K562 (cell line): ENCODE results near the gene ZNF609. TPM values are rescaled to one million over a fixed set of nuclear protein-coding genes. Genes with fewer than 3 reads are reported as not detected.

ENCODE experiments used
- ARID1B ChIP-seq: fragments of 450-650 bp; IDR thresholded peaks from 2 replicates; pipeline ENCODE4 v1.6.1; 2016; ENCODE audit warnings: antibody characterized with exemption, mild to moderate bottlenecking, inconsistent platforms
- CC2D1A ChIP-seq: fragments of 450-650 bp; IDR thresholded peaks from 2 replicates; pipeline ENCODE4 v1.6.1; 2017; ENCODE audit warnings: mild to moderate bottlenecking
- CHD1 ChIP-seq: fragments of 200-600 bp; sonication (generic); IDR thresholded peaks from one replicate; pipeline ENCODE4 v1.6.1; 2012; ENCODE audit warnings: mild to moderate bottlenecking, moderate library complexity, low read length, inconsistent platforms
- CTCF ChIP-seq, 3 experiments: IDR thresholded peaks in 2 of 3; conservative IDR thresholded peaks in 1 of 3; 2 replicates each; pipeline ENCODE4 v1.5.1; 2011 to 2012; ENCODE audit warnings: low read length in 3 of 3, mild to moderate bottlenecking in 3 of 3, control low read depth in 2 of 3, improper control_type of control experiment in 1 of 3, inconsistent platforms in 1 of 3, low read depth in 1 of 3, mixed read lengths in 1 of 3, moderate library complexity in 1 of 3; ENCODE audit not compliant: insufficient read depth in 2 of 3
- ELF1 ChIP-seq: fragments of 200-800 bp; sonication (Bioruptor generic); IDR thresholded peaks from 2 replicates; pipeline ENCODE4 v1.6.1; 2016; ENCODE audit warnings: missing genetic modification characterization, missing compliant biosample characterization
- ESRRA ChIP-seq: fragments of 450-650 bp; IDR thresholded peaks from 2 replicates; pipeline ENCODE4 v1.6.1; 2014; ENCODE audit warnings: low read depth, mild to moderate bottlenecking, moderate library complexity, borderline replicate concordance
- HMBOX1 ChIP-seq: sonication (generic); IDR thresholded peaks from 2 replicates; pipeline ENCODE4 v1.6.1; 2016
- HMGXB4 ChIP-seq: sonication (generic); formaldehyde crosslinking; IDR thresholded peaks from 2 replicates; pipeline ENCODE4 v1.8.1; 2023; ENCODE audit warnings: mild to moderate bottlenecking, missing genetic modification reagents
- HOXB6 ChIP-seq: fragments of 250-450 bp; sonication (Bioruptor Pico); IDR thresholded peaks from 2 replicates; pipeline ENCODE4 v1.5.1; 2022; ENCODE audit warnings: mild to moderate bottlenecking, borderline replicate concordance
- KAT8 ChIP-seq: fragments of 450-650 bp; IDR thresholded peaks from 2 replicates; pipeline ENCODE4 v1.6.1; 2016; ENCODE audit warnings: low read depth, mild to moderate bottlenecking
- NFE2L1 ChIP-seq: fragments of 450-650 bp; IDR thresholded peaks from 2 replicates; pipeline ENCODE4 v1.6.1; 2016; ENCODE audit warnings: missing genetic modification characterization, low read depth, mild to moderate bottlenecking, missing compliant biosample characterization, moderate library complexity, borderline replicate concordance
- NFIC ChIP-seq: fragments of 450-650 bp; IDR thresholded peaks from 2 replicates; pipeline ENCODE4 v1.6.1; 2017; ENCODE audit warnings: mild to moderate bottlenecking, inconsistent platforms
- PREB ChIP-seq: sonication (generic); formaldehyde crosslinking; IDR thresholded peaks from 2 replicates; pipeline ENCODE4 v1.8.1; 2023; ENCODE audit warnings: mild to moderate bottlenecking, missing genetic modification reagents
- RBBP5 ChIP-seq: fragments of 200-600 bp; sonication (generic); IDR thresholded peaks from 2 replicates; pipeline ENCODE4 v1.6.1; 2012; ENCODE audit warnings: borderline replicate concordance, mild to moderate bottlenecking, low read length, control low read depth, inconsistent platforms; ENCODE audit not compliant: insufficient read depth, poor library complexity, severe bottlenecking
- SIX5 ChIP-seq, 2 experiments: IDR thresholded peaks; 2 replicates each; pipeline ENCODE4 v1.6.1; 2011; ENCODE audit warnings: low read length in 2 of 2, borderline replicate concordance in 1 of 2, low read depth in 1 of 2, mild to moderate bottlenecking in 1 of 2, moderate library complexity in 1 of 2; ENCODE audit not compliant: insufficient read depth in 1 of 2
- TCF7L2 ChIP-seq: fragments of 150-350 bp; IDR thresholded peaks from 2 replicates; pipeline ENCODE4 v1.6.1; 2016; ENCODE audit warnings: low read depth, mild to moderate bottlenecking, low read length, moderate library complexity
- ZBED1 ChIP-seq: IDR thresholded peaks from 2 replicates; pipeline ENCODE4 v1.6.1; 2014
- ZBTB7A ChIP-seq: IDR thresholded peaks from 2 replicates; pipeline ENCODE4 v1.6.1; 2011; ENCODE audit warnings: low read depth, mild to moderate bottlenecking, low read length, moderate library complexity, borderline replicate concordance; ENCODE audit not compliant: control insufficient read depth
- ZC3H11A ChIP-seq: IDR thresholded peaks from 2 replicates; pipeline ENCODE4 v1.6.1; 2012; ENCODE audit warnings: low read depth, low read length, improper control_type of control experiment
- ZNF224 ChIP-seq: sonication (generic); formaldehyde crosslinking; IDR thresholded peaks from 2 replicates; pipeline ENCODE4 v1.8.0; 2022; ENCODE audit warnings: mild to moderate bottlenecking, missing genetic modification reagents
- ZNF347 ChIP-seq: fragments of 450-650 bp; formaldehyde crosslinking; IDR thresholded peaks from 2 replicates; pipeline ENCODE4 v1.4.0; 2020; ENCODE audit warnings: low read depth, mild to moderate bottlenecking, moderate library complexity
- ZNF589 ChIP-seq: fragments of 200-800 bp; sonication (Bioruptor generic); IDR thresholded peaks from 2 replicates; pipeline ENCODE4 v1.6.1; 2016; ENCODE audit warnings: low read depth, missing genetic modification characterization, missing compliant biosample characterization
- polyA plus RNA-seq, 8 experiments: library from polyadenylated mRNA; depleted of rRNA in 4 of 8; stranded (reverse) in 5 of 8; unstranded in 3 of 8; fragments of >200 nt; fragmentation: Nextera tagmentation in 2 of 8; fragmentation: Illumina TruSeq in 1 of 8; extraction: Ambion mirVana in 2 of 8; extraction: Trizol in 1 of 8; gene quantifications; 2 replicates each; pipeline versions ENCODE4 v1.2.1 to v1.2.3, GENCODE V29; 2011 to 2014; ENCODE audit warnings: inconsistent platforms in 1 of 8, missing spikeins in 1 of 8
- total RNA-seq, 7 experiments: library from RNA; depleted of rRNA in 6 of 7; stranded (reverse); fragments of >200 nt in 6 of 7; fragmentation: Illumina TruSeq in 2 of 7; extraction: Trizol in 2 of 7; gene quantifications; 2 replicates each; pipeline versions ENCODE4 v1.2.1 to v1.2.3, GENCODE V29; 2011 to 2021; ENCODE audit warnings: low replicate concordance in 1 of 7

The ZNF609 gene
- total and polyA plus RNA-seq, 9 of the 15 experiments (the other 6 are each of a cell fraction or from before 2014, with no cell fraction given) = 3.0 to 38.7 (median 17.8) TPM

- TF ChIP-seq PREB (CRISPR knock-in tag) = no peak
- TF ChIP-seq HMBOX1 = no peak
- TF ChIP-seq NFIC = no peak
- TF ChIP-seq CC2D1A = no peak
- TF ChIP-seq ZNF224 = no peak
- TF ChIP-seq ZC3H11A = no peak
- no peak for TF ChIP-seq HOXB6
- TF ChIP-seq CTCF (IDR thresholded peaks at IDR 0.05 in 2 of 3, conservative IDR thresholded peaks at IDR 0.05 in 1 of 3; ENCODE audit: insufficient read depth in 2 of 3, low read depth in 1 of 3, low read length in 3 of 3) = no peak
- peak; percentile 55; the same call in 1 of the 2 replicates for TF ChIP-seq ZNF589 (CRISPR knock-in tag)
- no peak for TF ChIP-seq TCF7L2
- TF ChIP-seq NFE2L1 (tag) = no peak
- TF ChIP-seq ZBTB7A = peak; percentile 45; the same call in 1 of the 2 replicates
- no peak for TF ChIP-seq ZBED1
- no peak for TF ChIP-seq ELF1
- no peak for TF ChIP-seq SIX5 (IDR thresholded peaks at IDR 0.05; ENCODE audit: borderline replicate concordance in 1 of 2, insufficient read depth in 1 of 2, low read depth in 1 of 2, low read length in 2 of 2)
- no peak for TF ChIP-seq HMGXB4
- no peak for TF ChIP-seq ESRRA
- no peak for TF ChIP-seq ZNF347 (CRISPR knock-in tag)
- TF ChIP-seq KAT8 = no peak
- TF ChIP-seq RBBP5 = peak; percentile 2
- no peak for TF ChIP-seq ARID1B
- no peak for TF ChIP-seq CHD1
These were observed 644 bp downstream of the ZNF609 start (continued) for GRCh38 chr15:64460724-64461720.
